ENCODE measurements around the gene GBF1.
"Not testable (repeated sequence)": the region's sequence is repeated elsewhere in the genome, so short reads cannot be mapped to it uniquely, and the experiment has no call there.

GBF1 gene

DNA sequence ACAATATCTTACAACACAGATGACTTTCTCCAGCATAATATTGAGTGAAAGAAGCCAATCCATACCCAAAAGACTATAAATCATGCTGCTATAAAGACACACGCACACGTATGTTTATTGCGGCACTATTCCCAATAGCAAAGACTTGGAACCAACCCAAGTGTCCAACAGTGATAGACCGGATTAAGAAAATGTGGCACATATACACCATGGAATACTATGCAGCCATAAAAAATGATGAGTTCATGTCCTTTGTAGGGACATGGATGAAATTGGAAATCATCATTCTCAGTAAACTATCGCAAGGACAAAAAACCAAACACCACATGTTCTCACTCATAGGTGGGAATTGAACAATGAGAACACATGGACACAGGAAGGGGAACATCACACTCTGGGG, 63.0 kb downstream of the GBF1 start:
- DNase-seq (ENCODE audit: low spot score) = not testable (repeated sequence)

DNA sequence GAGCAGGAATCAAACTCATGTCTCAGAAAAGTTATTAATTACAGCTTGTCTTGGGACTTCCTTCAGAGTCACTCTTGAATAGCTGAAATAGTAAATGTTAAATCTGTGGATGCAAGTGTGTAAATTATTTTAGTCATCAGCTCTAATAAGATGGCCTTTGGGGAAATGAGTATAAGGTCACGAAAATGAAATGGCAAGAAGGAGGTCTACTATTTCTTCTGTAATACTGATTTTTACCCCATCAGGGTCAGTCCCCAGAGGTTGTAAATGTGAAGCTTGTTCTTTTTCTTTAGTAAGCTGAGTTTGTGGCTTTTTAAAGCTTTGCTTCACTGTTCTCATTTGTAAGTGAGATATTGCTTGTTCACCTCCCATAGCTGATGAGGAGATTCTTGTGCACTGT, 63.9 kb downstream of the GBF1 start:
- DNase-seq (ENCODE audit: low spot score) = no peak

- DNase-seq (ENCODE audit: low spot score) = no peak
Measured at GRCh38 chr10:102309916-102310315, 64.6 kb downstream of the GBF1 start.

DNA sequence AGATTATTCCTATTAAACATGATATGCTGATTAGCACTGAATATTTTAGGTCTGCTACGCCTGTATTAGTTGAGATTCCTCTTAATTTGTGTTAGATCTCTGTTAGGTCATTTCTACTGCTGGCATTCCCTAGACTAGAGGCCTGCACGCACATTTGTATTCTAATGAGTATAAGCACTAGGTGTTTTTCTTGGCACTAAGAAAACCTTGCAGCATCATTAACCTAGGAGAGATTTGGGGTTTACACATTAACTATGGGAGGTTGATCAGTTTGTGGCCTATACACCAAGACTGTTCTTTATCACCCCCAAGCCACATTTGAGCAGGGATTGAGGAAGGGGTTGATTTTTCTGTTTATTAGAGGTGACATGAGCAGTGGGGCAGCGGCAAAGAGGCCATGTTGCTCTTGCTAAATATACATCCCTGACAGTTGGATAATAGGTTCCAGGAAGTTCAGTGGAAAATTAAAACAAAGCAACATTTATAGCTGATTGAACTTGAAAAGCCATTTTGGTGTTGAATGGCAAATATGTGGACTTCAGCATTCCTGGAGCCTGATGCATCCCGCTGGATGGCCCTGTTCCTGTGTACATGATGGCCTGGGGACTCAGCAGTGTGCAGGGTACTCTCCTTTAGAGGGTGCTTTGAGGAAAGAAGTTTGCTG, 65.2 kb downstream of the GBF1 start:
- no peak for DNase-seq (ENCODE audit: low spot score)

- DNase-seq (ENCODE audit: low spot score) = no peak
Measured at GRCh38 chr10:102311025-102311420, 65.7 kb downstream of the GBF1 start.

GRCh38 chr10:102312683-102313082, 67.4 kb downstream of the GBF1 start:
- DNase-seq (ENCODE audit: low spot score) = no peak

DNA sequence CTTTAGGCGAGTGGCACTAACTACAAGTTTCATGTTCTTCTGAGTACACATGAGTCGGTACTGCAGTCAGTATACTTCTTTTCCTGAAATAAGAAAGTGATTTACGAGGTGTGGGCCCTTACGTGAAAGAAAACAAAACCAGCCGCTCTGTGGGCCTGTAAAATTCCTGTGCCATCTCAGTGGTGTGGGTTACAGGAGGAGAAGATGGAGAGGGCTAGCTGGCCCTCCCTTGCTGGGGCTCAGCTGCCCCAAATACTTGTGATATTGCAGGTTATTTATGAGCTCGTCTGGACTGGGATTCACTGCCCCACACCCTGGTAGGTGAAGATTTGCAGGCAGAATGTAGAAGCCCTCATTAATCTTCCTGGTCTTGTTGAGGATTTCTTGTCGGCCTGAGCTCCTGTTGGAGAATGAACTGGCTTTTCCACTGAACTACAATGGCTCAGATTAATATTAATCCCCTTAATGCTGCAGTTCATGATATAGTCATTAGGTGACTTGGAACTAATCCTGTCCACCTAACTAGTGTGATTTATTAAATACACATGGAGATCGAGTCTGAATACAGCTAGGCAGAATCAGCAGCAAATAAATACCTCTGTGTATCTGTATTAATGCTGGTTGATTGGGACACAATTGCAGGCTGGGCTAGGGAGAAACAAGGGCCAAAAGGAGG, 68.0 kb downstream of the GBF1 start:
- no peak for DNase-seq (ENCODE audit: low spot score)

DNA sequence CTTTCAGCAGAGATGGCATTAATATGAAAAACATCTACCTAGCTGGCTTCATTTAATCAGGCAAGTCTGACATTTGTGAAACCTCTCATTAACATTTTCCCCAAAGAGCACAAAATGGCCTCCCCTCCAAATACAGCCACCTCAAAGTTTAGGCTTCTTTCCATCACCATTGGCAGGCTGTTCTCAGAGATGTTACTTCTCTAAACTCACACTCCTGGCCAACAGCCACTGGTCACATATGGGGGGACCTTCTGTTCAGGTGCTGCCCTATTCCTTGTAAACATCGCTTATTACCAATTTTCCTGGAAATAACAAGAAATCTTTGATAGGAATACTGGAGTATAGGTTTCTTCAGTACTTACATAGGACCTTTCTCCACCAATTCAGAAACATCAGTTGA, 69.5 kb downstream of the GBF1 start:
- no peak for DNase-seq (ENCODE audit: low spot score)

DNA sequence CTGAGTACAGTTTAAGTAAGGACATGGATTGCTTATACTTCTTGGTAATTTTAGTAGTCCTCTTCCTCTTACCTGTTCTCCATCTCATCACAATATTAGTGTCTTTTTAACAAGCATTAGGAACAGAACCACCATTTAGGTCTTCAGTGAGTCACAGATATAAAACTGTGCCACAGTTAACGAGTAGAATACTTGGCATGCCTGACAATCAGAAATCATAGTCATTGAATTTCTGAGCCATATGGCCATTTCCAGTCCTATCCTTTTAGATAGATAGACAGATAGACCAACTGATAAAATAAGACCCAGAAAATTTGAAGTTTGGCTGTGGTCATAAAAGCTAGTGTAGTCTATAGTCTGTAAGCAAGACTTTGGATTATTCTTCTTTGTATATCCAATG, 71.1 kb downstream of the GBF1 start:
- DNase-seq (ENCODE audit: low spot score) = no peak

DNA sequence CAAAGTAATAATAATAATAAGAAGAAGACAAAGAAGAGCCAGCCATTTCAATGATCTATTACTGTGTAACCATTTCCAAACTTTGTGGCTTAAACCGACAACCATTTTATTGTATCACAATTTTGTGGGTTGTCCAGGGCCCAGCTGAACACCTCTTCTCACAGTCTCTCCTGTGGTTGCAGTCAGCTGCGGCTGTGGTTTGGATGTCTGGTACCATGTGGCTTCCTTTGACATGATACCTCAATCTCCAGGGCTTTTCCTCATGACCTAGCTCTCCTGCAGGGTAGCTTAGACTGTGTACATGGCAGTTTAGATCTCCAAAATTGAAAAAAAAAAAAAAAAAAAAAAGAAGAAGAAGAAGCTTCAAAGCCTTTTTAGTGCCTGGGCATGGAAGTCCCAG, 77.6 kb downstream of the GBF1 start:
- DNase-seq (ENCODE audit: low spot score) = no peak

GRCh38 chr10:102324061-102324460, 78.7 kb downstream of the GBF1 start:
- no peak for DNase-seq (ENCODE audit: low spot score)

DNA sequence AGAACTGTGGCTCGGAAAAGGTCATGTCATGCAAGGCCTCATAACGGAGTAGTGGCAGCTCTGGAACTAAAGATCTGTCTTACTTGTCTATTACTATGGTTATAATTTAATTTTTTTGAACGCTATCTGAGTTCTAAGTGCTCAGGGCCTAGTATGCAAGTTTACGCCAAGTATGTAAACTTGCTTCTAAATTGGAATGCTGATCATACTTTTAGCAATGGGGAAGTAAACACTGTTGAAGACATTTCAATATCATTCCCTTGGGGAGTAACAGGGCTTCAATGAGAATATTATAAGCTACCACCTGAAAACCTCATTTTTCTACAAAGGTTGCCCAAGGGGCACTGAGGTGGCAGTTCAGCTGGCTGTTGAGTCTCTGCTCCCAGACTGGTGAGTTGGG, 80.7 kb downstream of the GBF1 start:
- DNase-seq (ENCODE audit: low spot score) = no peak

- no peak for DNase-seq (ENCODE audit: low spot score)
Measured at GRCh38 chr10:102327002-102327401, 81.7 kb downstream of the GBF1 start.

GRCh38 chr10:102327641-102328040, 82.3 kb downstream of the GBF1 start:
- no peak for DNase-seq (ENCODE audit: low spot score)

DNA sequence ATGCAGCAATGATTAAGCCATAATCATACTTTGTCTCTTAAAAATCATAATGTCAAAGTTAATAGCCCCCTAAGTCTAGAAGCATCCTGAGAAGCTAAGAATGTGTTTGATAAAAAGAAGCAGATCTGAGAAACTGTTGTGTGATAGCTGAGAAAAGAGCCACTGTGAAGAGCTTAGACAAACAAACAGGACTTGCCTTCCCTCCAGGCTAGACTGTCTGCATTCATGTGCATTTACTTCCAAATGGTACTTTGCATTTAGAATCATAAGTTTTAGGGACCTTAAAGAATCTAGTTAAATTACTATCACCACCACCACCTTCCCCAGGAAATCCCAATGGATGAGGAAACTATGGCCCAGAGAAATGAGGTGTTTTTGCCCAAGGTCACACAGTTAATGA, 87.4 kb downstream of the GBF1 start:
- no peak for DNase-seq (ENCODE audit: low spot score)

- peak; percentile 78 for DNase-seq (ENCODE audit: low spot score)
Measured at GRCh38 chr10:102334101-102334500, 88.8 kb downstream of the GBF1 start.

DNA sequence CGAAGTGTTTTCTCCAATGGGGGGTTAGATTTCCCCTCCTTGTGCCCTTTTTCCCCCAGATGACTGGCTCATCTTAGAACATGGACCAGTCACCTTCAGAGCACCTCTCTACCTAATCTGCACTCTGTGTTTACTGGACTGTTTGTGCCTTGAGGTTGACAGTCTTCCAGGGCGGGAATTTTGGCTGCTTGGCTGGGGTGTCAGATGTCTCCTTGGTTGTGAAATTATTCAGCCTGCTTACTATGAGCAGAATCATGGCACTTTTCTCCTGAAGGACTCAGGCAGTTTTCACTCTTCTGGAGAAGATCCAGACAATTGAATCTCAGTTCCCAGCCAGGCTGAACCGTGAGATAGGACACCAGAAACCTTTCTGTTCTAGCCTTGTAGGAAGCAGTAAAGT, 89.9 kb downstream of the GBF1 start:
- DNase-seq (ENCODE audit: low spot score) = no peak

DNA sequence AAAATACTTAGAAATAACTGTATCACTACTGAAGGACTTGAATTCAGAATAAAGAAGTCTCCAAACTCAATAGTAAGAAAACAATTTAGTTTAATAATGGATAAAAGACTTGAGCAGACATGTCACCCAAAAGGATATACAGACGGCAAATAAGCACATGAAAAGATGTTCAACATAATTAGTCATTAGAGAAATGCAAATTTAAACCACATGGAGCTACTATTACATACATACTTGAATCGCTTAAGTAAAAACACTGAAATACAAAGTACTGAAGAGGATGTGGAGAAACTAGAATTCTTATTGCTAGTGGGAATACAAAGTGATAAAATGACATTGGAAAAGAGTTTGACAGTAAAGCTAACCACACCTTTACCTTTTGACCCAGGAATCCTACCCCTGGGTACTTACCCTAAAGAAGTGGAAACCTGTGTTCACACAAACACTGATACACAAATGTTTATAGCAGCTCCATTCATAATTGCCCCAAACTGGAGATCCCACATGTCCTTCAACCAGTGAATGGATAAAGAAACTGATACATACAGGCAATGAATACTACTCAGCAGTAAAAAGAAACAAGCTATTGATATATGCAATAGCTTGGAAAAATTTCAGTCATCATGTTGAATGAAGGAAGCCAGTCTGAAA, 95.8 kb downstream of the GBF1 start:
- no peak for DNase-seq (ENCODE audit: low spot score)

DNA sequence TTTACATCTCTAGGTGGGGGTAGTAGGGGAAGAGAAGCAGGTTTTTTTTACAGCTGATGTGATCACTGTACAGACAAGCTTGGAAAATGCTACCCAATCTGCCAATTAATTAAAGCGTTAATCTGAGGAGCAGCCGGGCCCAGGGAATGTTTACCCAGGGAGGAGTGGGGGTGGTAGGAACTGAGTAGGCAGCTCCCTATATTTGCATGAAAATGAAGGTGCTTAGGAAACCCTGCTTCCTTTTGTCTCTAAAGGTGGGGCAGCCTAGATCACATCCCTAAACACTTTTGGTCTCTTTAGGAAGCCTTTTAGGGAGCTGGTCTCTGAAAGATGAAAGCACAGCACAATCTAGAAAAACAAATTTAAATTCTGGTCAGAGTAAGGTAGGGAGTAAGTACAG, 97.1 kb downstream of the GBF1 start:
- DNase-seq (ENCODE audit: low spot score) = no peak

DNA sequence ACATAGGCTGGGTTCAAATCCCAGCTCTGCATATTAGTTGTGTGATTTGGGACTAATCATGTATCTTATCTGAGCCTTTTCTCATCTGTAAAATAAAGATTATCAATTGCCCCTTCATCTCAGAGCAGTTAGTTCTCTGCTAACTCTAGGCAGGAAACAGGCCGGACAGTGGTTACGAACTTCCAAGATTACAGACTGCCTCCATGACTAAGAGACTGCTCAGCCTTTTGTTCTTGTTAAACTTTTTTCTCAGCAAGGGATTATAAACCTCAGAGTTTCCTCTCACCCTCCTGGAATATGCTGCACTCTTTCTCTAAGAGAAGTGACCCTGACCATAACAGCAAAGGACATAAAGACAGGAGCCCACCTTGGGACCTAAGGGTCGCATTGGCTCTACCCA, 97.6 kb downstream of the GBF1 start:
- no peak for DNase-seq (ENCODE audit: low spot score)

DNA sequence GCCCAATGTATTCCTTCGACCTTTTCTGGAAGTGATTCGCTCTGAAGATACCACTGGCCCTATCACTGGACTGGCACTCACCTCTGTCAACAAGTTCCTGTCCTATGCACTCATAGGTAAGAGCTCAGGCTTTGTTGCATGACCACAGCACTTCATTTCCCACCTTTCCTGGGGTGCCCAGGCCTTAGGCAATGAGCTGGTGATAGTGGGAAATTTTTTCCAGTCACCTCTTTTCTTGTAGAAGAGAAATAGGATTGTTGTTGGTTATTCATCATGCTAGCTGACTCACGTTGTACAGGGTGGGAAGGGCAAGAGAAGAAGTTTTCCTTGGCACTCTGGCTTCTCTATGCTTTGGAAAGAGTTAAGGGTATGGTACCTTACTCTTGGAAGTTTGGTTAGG, 98.7 kb downstream of the GBF1 start:
- no peak for DNase-seq (ENCODE audit: low spot score)

GRCh38 chr10:102347236-102347828, 102.0 kb downstream of the GBF1 start:
- peak; percentile 70 for DNase-seq (ENCODE audit: low spot score)

DNA sequence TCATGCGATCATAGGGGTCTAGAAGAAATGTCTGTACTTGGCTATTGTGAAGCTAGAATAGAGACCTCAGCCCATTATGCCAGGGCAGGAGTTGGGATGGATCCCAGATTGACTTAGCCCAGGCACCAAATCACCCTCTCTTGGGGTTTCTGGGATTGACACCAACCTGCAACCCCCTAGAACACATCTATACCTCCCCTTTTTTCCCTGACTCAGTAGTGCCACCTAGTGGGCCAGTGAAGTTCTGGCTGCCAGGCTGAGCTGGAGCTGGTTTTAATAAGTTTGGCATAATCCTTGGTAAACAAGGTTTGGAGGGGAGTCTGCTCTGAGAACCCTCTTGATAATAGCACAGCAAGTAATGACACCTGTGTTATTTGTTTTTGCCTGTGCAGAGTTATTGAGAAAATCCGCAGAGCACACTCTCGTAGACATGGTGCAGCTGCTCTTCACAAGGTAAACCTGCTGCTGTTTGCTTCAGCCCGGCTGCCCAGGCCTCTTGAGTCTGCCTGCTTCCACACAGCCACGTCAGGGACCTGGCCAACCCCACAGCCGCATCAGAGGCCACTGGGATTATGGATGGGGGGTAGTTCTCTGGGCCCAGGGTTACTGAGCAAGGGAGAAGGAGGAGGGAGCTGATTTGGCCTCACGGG, 106.9 kb downstream of the GBF1 start:
- DNase-seq (ENCODE audit: low spot score) = peak; percentile 76

All from ecto neural progenitor cell (in vitro differentiated cells).